Measurements from ENCODE around the gene DST.

DST gene

GRCh38 chr6:56535626-56536025, 107.1 kb downstream of the DST start:
- no peak for DNase-seq

DNA sequence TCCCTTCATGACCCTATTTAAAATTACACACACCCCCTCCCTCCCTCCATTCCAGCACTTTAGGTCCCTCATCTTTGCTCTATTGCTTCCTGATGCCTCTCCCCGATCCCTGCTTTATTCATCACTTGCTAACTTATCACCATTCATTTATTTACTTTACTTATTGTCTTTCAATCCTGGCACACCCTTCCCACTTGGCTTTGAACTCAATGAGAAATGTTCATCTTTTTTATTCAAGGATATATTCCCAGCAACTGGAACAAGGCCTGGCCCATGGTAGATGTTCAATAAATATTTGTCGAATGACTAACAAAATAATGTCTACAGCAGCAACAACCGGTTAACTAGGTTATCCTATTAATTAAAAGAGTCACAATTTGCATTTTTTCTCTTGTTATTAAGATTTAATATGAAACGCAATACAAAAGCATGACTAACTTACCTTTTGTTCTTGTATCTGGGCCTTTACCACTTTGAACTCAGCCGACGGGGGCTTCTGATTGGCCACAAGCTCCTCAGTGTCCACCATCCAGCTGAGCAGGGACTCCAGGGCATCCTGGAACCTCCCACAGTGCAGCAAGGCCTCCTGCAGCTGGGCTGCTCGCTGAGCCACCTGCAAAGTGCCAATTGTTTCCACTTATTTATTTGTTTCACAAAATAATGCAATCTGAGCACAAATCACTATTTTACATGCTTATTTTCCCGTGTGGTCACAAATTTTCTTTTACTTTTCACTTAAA, 107.8 kb downstream of the DST start:
- no peak for DNase-seq

DNA sequence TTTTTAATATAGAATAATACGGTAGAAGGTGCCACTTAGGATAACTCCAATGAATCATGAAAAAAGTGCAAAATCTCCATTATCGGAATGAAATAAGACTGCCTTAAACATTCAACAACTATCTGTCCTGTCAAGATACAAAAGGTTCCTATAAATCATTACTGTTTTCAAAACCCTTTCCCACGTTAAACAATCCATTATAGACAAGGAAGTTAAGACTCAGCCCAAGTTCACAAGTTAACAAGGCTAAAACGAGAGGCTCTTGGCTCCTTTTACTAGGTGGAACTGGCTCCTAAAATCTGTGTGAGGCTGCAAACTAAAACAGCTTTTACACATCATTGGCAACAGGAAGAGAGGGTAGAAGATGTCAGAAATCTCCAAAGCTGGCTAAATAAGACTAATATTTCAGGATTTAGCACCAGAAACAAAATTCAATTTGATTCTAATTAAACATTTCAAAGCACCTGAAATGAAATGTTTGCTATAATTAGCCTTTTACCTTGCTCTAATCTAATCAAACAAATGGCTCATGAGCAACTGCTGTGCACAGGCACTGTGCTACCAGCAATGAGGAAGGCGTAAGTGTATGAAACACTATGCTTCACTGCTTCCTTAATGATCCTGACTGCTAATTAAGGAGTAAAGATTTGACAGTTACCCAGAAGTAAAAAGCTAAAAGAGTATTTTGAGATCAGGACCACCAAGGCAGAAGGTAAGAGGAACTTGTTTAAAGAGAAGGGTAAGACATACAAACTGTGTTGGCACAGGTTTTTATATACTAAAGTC, 109.7 kb downstream of the DST start:
- no peak for DNase-seq

GRCh38 chr6:56531839-56532595, 110.7 kb downstream of the DST start:
- DNase-seq: no peak

GRCh38 chr6:56529594-56530191, 113.0 kb downstream of the DST start:
- no peak for DNase-seq

DNA sequence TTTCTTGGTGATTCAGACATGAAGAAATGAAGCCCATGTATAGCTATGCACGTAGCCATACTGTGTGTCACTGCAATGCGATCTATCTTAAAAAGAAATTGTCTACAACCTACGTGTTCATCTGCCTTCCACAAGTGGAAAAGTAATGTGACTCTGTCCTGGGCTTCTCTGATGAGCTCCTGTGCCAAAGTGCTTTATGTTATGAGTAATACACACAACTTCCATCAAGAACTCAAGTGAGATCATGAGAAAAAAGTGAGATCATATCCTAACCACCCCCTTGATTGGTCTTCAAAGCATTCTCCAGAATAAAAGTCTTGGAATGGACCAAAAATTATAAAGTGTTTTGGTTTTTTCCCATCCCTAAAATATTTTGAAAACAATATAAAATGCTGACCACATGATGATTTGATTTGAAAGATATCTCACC, 114.3 kb downstream of the DST start:
- DNase-seq: no peak

DNA sequence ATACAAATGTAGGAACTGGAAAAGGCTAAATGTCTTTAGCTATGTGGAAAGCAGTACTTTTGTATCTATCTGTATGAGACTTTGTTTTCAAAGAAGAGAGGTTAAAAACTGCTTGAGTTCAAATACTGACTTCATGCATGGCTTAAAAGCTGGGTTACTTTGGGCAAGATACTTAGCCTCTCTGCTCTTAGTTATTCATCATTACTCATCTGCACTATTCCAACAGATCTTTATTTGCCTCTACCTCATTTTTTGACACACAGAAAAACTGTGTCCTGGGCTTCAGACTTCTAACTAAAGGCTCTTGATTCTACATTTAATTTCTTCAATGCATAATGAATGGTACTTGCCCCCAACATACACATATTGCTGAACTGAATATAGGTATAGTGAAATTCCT, 114.8 kb downstream of the DST start:
- DNase-seq: no peak

- DNase-seq: no peak
Measured at GRCh38 chr6:56526860-56527544, 115.7 kb downstream of the DST start.

- no peak for DNase-seq
Measured at GRCh38 chr6:56525974-56526789, 116.5 kb downstream of the DST start.

- no peak for DNase-seq
Measured at GRCh38 chr6:56524891-56525703, 117.6 kb downstream of the DST start.

DNA sequence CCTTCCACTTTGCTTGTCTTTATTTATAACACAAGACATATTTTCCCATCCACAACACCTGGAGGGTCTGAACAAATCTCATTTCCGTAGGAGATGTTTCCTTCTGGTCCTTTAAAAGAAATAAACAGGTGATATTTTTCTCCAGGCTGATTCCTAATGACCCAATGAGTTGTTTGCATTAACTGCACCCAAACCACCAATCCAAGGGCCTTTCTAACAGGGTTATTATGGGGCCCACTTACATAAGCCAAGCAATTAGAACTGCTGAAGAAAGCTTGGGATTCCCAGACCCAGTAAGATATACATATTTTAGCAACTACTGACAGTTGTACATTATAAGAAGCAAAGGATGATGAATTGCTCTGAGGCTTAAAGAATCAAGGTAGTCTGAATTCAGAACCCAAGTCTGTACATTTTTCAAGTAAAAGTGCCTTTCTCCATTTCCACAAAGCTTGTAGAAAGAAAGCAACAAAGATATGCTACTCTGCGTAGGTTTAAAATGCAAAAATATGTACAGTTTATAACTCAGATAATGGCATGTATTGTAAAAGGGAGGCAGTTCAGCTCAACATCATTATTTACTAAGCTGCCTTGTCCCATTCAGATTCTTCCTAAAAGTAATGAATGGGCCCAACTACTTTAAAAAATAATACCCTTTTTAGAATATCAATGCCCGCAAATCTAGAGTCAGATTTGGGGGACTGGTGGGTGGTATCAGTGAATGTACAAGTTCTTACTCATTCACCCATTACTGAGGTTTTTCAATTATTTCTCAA, 120.0 kb downstream of the DST start:
- DNase-seq: no peak

- no peak for DNase-seq
Measured at GRCh38 chr6:56521976-56522375, 120.7 kb downstream of the DST start.

GRCh38 chr6:56521454-56521853, 121.2 kb downstream of the DST start:
- no peak for DNase-seq

GRCh38 chr6:56520218-56520617, 122.5 kb downstream of the DST start:
- no peak for DNase-seq

GRCh38 chr6:56518995-56519767, 123.5 kb downstream of the DST start:
- no peak for DNase-seq

DNA sequence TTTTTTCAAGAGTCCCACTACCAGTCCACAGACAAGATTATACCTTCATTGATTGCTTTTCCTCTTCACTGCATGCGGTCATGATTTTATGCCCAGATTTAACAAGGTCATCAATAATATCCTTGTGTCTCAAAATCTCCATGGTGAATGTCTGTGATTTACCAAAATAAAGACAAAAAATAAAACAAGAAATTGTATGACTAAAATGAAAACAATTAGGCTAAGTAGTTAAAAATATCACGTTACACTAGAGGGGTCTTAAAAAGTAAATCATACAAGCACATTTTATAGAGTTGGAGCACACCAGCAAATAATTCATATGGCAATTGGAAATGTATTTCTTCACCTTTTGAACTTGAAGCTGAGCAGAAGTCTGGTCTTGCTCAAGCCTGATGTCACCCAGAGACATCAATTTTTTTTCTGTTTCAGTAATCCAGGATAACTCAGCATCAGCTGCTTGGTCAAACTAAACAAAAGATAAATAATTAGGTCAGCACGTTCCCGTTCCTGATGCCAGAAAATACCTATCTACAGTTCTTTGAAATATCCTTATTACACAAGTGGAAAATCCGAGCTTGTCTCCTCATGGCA, 125.4 kb downstream of the DST start:
- no peak for DNase-seq

- no peak for DNase-seq
Measured at GRCh38 chr6:56516003-56516402, 126.7 kb downstream of the DST start.

- DNase-seq: no peak
Measured at GRCh38 chr6:56515081-56515905, 127.4 kb downstream of the DST start.

All from activated CD4-positive, alpha-beta T cell treated with anti-CD3 and anti-CD28 coated beads for 1 hour (primary cell).